ENCODE results near the gene PKP3.
"Not testable (repeated sequence)": the region's sequence is repeated elsewhere in the genome, so short reads cannot be mapped to it uniquely, and the experiment has no call there.

Gene PKP3, protein sequence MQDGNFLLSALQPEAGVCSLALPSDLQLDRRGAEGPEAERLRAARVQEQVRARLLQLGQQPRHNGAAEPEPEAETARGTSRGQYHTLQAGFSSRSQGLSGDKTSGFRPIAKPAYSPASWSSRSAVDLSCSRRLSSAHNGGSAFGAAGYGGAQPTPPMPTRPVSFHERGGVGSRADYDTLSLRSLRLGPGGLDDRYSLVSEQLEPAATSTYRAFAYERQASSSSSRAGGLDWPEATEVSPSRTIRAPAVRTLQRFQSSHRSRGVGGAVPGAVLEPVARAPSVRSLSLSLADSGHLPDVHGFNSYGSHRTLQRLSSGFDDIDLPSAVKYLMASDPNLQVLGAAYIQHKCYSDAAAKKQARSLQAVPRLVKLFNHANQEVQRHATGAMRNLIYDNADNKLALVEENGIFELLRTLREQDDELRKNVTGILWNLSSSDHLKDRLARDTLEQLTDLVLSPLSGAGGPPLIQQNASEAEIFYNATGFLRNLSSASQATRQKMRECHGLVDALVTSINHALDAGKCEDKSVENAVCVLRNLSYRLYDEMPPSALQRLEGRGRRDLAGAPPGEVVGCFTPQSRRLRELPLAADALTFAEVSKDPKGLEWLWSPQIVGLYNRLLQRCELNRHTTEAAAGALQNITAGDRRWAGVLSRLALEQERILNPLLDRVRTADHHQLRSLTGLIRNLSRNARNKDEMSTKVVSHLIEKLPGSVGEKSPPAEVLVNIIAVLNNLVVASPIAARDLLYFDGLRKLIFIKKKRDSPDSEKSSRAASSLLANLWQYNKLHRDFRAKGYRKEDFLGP

DNA sequence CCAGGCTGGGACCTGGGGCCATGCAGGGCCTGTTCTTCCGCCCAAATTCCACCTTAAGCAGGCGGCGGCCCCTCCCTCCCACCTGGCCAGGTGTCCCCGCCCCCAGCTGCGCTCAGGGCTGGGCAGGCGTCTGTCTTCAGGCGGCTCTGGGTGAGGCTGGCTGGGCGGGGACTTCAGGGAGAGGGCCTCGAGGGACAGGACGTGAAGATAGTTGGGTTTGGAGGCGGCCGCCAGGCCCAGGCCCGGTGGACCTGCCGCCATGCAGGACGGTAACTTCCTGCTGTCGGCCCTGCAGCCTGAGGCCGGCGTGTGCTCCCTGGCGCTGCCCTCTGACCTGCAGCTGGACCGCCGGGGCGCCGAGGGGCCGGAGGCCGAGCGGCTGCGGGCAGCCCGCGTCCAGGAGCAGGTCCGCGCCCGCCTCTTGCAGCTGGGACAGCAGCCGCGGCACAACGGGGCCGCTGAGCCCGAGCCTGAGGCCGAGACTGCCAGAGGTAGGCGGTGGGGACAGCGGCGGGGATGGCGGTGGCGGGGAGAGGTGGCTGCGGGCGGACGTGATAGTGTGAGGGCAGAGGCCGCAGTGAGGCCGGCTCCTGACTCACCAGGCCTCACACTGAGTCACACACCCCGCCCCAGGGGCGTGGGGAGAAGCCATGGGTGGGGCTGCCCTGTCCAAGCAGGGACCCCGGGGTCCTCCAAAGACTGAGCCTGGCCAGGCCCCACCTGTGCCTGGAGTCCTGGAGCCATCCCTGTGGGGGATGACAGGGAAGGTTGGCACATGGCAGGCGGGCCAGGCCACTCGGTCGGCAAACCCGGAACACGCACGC is at the start of gene PKP3:
Gene PKP3, plus strand, starts transcription at position 176 of the 824 bp plus-strand sequence. Its CDS starts 84 bp downstream, at position 260.
- no peak for DNase-seq

DNA sequence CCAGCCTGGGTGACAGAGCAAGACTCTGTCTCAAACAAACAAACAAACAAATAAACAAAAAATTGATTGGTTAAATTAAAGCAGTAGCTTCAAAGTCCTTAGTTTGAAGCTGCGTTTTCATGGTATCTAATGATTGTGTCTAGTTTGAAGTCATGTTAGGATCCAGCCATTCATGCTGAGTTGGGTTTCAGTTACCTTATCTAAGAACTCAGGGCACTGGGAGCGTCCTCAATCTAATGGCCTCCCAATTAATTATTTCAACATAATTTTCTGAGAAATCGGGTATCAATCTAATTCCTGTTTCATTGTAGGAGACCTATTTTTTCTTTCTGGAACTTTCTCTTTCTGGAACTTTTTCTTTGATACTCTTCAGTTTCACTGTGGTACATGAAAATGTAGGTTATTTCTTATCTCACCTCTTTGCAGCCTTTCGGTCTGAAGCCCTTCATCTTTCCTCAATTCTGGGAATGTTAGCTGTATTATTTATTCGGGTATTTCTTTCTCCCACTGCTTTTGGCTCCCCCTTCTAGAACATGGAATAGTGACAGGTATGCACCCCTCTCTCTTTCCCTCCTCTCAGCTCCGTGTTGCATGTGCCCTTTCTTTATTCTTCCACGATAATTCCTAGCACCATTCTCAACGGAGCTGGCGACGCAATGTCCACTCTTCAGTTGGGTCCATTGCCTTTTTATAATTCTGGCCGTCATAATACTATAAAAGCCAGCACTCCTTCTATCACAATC is 49.0 kb upstream of the PKP3 start:
- DNase-seq: no peak

DNA sequence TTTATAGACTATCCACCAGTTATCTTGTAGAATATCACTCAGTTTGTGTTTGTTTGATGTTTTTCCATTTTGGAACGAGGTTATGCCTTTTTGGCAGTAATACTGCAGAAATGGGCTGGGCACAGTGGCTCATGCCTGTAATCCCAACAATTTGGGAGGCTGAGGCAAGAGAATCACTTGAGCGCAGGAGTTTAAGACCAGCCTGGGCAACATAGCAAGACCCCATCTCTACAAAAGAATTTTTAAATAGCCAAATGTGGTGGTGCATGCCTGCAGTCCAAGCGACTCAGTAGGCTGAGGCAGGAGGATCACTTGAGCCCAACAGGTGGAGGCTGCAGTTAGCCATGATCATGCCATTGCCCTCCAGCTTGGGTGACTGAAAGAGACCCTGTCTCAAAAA is 47.5 kb upstream of the PKP3 start:
- no peak for DNase-seq

DNA sequence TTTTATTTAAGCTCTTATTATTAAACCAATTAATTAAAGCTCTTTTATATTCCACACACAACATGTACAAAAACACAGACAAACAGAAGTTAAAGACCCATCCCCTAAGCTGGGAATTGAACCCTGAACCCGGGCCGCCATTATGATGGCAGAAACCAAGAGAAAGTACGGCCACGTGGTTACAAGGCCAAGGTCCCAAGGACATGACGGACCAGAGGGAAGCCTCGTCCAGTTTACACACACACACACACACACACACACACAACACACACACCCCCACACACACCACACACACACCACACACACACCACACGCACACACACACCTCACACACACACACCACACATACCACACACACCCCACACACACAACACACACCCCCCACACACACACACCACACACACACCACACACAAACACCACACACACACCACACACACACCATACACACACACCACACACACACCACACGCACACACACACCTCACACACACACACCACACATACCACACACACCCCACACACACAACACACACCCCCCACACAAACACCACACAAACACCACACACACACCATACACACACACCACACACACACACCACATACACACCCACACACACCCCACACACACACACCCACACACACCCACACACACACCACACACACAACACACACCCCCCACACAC is 44.6 kb upstream of the PKP3 start:
- DNase-seq: not testable (repeated sequence)

DNA sequence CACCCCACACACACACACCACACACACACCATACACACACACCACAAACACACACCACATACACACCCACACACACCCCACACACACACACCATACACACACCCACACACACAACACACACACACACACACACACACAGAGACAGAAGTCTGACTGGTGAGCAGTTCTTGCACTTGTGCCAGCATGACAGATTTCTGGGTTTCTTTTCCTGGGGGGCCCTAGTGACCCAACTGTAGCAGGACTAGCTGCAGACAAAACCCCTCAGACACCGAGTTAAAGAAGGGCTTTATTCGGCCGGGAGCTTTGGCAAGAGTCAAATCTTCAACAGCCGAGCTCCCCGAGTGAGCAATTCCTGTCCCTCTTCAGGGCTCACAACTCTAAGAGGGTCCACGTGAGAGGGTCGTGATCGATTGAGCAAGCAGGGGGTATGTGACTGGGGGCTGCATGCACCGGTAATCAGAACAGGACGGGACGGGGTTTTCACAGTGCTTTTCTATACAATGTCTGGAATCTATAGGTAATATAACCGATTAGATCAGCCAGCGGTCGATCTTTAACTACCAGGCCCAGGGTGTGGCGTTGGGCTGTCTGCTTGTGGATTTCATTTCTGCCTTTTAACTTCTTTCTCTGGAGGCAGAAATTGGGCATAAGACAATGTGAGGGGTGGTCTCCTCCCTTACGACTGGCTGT is 43.8 kb upstream of the PKP3 start:
- not testable (repeated sequence) for DNase-seq

DNA sequence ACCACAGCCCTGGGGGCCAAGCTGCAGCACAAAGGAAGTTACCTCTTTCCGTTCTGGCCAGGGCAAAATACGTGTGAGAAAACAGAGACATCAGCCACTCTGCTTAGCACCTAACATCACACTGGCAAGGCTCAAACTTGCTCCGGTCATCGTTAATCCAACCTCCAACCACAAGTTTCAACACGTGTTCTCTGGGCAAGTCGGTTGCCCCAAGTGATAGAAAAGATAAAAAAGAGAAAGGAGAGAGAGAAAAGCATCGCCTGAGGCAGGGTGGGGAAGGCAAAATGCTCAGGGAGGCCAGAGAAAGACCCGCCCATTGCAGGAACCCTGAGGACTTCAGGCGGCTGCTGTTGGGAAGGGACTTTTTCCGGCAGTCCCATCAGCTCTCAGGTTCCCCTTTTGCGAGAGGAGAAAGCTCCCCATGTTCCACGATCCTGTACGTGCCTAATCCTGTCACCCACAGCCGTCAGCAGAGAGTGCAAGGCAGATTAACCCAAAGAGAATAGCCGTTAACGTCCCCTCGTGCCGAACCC is 43.2 kb upstream of the PKP3 start:
- no peak for DNase-seq

DNA sequence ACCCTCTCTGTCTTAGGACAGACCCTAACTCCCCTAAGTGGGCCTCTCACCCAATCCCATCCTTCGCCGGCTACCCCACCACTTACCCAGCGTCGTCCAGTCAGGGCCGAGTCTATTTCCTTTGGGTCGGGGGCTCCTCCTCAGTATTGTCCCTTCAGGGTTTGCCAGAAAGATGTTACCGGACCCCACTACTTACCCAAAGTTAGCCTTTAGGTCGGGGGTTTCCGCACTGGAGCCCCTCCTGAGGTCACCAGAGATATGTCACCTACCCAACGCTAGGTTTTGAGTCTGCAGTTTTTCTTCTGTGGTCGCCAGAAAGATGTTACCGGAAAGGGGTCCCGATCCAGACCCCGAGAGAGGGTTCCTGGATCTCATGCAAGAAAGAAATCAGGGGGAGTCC is 42.6 kb upstream of the PKP3 start:
- no peak for DNase-seq

DNA sequence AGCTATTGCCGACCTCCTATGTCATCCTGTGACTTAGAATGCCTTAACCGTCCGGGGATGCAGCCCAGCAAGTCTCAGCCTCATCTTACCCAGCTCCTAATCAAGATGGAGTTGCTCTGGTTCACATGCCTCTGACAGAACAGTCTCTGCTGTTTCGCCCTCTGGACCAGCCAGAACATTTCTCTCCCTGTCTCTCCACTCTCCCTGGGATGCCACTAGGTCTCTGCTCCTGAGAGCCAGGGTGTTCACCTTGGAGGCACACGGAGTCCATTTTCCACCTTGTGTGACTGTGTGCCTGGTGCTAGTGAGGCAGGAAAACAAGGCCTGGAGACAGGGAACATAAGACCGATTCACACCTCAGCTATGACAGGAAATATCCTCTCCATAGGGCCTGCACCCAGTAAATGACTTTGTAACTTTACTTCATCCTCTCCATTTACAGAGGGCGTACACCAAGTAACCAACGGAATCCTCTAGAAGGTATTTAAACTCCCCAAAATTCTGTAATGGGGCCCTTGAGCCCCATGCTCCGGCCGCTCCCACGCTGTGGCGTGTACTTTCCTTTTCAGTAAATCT is 41.5 kb upstream of the PKP3 start:
- DNase-seq: no peak

DNA sequence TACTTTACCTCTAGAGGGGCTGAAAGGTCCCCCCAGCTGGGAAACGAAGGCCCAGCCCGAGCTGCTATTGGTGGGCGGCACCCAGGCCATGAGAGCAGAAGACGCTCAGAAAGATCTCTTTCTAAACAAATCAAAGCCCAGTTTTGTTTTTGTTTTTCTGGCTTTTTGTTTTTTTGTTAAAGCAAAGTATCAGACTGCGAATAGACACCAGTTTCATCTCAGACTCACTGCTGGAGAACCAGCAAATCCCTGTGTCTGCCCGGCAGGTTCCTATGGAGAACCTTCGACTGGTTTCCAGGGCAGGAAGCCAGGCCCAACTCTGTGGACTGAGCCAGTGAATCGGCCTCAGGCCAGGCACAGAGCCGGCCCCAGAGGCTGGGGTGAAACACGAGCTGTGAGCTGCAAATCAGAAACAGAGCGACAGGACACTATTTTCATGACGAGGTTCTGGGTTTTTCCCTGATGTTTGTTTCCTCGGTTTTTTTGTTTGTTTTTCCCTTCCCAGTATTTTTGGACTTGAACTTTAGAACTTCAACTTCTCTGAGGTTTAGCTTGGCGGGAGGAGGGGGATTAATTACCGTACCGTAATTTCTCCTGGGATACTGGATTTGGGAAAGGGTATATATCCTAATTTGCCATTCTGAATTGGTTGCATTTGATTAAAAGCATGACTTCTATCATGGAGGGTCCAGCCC is 40.7 kb upstream of the PKP3 start:
- DNase-seq: no peak

DNA sequence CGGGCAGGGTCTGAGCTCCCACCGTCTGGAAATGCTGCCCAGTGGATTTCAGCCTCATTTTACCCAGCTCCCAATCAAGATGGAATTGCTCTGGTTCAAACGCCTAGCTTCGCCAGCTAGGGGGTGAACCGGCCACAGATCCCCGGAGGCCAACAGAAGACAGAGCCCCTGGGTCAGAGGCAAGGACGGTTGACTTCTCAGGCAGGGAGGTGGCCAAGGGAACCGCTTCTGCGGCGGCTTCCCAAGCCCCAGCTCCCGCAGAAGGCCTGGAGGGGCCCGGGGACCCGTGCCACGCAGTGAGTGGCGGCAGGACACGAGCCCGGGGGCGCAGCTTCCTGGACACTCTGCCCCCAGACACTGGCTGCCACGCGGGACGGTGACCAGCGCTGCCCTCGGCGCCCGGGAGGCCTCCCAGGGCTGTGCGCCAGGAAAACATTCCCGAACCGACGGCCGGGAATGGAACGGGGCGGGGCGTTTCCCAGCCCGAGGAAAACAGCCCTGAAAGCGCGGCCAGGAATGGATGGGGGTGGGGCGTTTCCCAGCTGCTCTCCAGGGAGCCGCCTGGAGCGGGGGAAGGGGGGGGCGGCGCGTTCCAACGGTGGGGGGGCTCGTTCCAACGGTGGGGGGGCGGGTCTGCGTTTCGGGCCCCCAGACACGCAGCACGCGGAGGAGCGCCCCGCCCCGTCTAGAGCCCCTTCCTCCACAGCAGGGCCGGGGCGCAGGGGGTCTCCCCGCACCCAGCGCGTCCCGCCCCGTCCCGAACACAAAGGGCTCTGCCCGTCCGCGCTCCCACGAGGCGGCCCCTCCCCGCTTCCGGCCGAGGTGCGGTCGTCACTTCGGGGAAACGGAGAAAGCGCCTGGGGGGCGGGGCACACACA is 38.2 kb upstream of the PKP3 start:
- peak; percentile 87 for DNase-seq

DNA sequence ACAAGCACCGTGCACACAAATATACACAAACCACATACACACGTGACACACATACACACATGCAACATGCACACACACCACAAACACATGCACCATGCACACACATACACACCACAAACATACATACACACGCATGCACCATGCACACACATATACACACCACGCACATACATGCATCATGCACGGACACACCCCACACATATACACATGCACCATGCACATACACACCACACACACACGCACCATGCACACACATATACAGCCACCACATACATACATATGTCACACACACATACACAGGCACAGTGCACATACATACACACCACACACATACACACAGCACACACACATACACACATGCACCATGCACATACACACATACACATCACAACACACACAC is 37.4 kb upstream of the PKP3 start:
- no peak for DNase-seq

DNA sequence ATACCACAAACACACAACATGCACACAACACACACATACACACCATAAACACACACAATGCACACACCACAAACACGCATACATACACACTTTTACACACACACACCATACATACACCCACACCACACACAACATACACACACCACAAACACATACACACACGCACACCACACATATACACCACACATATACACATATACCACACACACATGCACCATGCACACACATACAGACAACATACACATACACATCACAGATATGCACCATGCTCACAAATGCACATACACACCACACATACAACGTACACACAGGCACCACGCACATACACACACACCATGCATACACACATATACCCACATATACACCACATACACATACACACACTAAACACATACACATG is 36.4 kb upstream of the PKP3 start:
- DNase-seq: no peak

DNA sequence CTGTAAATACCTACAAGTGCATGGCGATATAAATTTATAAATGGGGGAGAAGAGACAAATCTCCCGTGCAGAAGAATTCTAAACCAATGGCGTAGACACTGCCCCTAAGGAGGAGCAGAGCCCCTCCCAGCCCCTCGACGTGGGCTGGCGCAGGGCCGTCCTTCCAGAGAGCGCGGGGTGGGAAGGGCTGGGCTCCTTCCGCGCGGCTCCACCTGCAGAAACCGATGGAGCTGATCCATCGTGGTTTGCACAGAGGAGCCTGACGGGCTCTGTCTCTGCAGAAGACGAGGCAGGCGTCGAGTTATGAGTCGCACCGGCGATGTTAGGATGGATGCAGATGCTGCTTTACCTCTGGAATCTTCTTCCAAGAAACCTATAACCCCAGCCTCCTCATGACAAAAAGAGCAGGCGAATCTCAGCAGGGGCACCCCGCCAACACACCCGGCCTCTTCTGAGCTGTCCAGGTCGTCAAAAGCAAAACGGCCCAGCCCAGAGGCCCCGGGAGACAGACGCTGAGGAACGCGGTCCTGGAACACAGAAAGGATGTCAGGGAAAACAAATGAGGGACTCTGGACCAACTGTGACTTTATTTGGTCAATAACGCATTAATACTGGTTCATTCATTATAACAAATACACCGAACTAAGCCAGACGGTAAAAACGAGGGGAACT is 35.7 kb upstream of the PKP3 start:
- DNase-seq: no peak

DNA sequence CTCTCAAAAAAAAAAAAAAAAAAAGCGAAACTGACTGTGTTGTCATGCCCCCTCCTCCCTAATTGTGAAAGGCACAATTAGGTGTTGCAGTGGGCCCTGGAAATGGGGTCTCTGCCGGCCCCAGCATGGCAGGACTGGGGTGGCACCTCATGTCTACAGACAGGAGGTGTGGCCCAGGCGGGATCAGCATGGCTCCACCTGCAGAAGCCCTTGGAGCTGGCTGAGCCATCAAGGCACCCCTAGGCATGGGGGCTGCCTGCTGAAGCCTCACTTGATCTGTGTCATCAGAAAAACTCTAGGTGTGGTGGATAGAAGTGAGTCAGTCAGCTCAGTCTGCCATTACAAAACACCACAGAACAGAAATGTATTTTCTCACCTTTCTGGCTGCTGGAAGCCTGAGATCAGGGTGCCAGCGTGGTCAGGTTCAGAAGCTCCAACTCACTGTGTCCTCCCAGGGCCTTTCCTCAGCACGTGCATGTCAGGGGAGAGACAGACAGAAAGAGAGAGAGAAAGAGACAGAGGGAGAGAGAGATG is 34.8 kb upstream of the PKP3 start:
- DNase-seq: peak; percentile 50

DNA sequence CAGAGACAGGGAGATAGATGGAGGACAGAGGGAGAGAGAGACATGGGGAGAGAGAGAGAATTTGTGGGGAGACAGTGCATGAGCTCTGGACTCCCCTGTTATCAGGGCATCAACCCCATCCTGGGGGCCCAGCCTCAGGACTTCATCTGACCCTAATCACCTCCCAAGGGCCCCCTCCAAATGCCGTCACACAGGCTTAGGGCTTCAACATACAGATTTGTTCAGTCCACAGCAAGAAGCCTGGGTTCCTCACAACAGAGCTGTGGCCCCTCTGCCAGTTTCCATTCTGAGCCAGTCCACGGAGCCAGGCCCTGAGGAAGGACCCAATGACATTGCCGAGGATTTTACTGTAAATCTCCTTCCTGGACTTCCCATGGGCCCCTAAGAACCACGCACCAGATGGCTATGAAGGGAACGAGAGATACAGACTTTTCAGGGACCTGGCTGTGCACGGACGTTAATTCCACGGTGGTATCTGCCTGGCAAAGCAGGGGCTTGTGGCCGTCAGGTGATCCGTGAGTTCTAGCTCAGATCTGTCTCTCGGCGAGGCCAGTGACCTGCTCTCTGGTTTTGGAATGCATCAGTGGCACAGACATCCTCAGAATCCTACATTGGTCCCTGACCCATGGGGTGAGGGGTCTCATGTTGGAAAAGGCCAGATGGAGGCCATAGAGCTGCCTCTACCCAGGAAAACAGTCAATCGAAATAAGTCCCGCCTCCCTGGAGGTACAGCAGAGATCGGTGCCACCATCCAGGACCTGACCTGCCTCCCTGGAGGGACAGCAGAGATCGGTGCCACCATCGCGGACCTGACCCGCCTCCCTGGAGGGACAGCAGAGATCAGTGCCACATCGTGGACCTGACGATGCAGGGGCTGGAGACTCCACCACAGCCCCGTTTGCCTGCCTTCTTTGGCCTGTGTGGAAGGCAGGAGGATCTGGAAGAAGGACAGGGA is 33.4 kb upstream of the PKP3 start:
- DNase-seq: no peak

DNA sequence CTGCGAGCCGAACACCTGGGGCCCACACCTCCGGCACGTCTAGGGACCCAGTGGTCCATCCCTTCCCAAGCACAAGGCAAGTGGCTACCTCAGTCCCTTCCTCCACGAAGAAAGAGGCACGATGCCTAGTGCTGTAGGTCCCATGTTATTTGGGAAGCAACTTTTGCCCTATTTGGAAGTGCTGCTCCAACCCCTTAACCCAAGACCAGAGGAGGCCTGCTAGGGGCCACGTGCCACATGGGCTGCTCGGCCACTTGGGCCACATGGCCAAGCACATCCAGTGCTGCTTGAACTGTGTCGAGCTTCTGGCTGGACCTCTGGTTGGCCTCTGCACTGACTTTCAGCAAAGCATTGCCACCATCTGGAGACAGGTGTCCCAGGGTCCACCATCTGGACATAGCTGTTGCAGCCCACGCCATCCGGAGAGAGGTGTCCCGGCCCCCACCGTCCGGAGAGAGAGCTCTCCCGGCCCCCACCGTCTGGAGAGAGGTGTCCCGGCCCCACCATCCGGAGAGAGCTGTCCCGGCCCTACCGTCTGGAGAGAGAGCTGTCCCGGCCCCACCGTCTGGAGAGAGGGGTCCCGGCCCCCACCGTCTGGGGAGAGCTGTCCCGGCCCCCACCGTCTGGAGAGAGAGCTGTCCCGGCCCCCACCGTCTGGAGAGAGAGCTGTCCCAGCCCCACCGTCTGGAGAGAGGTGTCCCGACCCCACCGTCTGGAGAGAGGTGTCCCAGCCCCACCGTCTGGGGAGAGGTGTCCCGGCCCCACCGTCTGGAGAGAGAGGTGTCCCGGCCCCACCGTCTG is 31.2 kb upstream of the PKP3 start:
- no peak for DNase-seq

Data from CD4-positive, alpha-beta T cell treated with Interleukin-17A for 1 hour (primary cell).